GM12865 (cell line): ENCODE data around the gene CFI.

Experiments
- DNase-seq: peaks from one replicate; pipeline ENCODE4 v3.0.0; 2010; ENCODE audit warnings: low read depth
- H3K4me3 ChIP-seq: 2 replicates; pipeline ENCODE4 v1.5.1; 2011; ENCODE audit warnings: mild to moderate bottlenecking, low read depth, low read length, control low read depth
- TF ChIP-seq, protein P1 (sequence below): IDR thresholded peaks from 2 replicates; pipeline ENCODE4 v1.5.1; 2011; ENCODE audit warnings: low read length, control low read depth, low read depth, inconsistent platforms; ENCODE audit not compliant: insufficient read depth; ENCODE audit errors: missing control alignments

CFI gene

DNA sequence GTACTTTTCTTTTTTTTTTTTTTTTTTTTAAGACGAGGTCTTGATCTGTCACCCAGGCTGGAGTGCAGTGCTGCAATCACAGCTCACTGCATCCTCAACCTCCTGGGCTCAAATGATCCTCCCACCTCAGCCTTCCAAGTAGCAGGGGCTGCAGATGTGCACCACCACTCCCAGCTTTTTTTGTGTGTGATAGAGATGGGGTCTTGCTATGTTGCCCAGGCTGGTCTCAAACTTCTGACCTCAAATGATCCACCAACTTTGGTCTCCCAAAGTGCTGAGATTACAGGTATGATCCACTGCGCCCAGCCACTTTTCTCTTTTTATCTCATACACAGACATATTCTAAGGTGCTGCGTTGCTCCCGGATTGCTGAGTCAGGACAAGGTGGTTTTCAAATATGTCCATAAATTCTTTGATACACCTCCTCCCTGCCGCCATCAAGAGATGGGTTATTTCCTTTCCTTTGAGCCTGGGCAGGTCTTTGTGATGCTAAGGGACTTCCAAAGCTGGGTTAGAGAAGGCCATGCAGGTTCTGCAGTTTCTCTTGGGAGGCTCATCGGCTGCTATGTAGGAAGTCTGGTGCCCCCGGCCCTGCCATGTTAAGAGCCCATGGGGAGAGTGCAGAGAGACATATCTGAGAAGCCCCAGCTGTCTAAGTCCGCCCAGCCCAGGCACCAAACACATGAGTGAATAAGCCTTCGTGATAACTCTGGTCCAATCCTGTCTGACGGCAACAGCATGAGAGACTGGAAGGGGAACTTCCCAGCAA lies 63.5 kb downstream of the CFI start:
- no peak for DNase-seq
- H3K4me3 ChIP-seq: no peak overlapping the region
- TF ChIP-seq, protein P1, sequence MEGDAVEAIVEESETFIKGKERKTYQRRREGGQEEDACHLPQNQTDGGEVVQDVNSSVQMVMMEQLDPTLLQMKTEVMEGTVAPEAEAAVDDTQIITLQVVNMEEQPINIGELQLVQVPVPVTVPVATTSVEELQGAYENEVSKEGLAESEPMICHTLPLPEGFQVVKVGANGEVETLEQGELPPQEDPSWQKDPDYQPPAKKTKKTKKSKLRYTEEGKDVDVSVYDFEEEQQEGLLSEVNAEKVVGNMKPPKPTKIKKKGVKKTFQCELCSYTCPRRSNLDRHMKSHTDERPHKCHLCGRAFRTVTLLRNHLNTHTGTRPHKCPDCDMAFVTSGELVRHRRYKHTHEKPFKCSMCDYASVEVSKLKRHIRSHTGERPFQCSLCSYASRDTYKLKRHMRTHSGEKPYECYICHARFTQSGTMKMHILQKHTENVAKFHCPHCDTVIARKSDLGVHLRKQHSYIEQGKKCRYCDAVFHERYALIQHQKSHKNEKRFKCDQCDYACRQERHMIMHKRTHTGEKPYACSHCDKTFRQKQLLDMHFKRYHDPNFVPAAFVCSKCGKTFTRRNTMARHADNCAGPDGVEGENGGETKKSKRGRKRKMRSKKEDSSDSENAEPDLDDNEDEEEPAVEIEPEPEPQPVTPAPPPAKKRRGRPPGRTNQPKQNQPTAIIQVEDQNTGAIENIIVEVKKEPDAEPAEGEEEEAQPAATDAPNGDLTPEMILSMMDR: no peak

DNA sequence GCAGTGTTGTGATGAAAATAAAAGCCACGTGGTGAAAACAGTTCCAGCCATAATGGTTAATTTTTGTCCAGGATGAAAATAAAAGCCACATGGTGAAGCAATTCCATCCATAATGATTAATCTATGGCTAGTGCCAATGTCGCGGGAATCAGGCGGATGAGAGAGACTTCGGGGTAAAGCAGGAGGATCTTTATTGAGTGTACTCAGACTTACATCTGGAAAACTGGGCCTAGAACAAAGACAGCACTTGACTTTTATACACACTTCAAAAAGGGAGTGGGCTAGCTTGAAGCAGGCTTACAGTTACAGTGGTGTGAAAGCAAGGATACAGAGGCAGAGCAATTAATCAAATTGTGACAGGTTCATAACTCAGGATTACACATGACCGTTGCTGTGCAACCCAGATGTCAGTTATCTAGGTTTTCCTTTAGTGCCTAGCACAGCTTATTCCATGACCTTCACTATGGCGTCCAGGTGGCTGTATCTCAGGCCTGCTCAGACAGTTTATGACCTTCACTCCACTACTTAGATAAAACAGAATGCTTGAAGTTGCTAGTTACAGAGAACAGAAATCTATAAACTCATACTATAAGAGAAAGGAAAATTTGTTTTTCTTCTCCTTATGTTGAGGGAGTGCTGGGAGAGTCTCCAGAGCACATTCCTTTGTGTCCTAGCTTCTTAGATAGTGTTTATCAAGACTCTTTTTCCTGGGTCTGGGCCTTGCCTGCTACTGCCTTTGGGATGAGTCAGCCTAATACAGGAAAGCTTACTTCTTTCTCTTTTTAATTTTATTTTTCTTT lies 66.0 kb downstream of the CFI start:
- H3K4me3 ChIP-seq: no peak overlapping the region
- DNase-seq: no peak
- TF ChIP-seq, protein P1: no peak

DNA sequence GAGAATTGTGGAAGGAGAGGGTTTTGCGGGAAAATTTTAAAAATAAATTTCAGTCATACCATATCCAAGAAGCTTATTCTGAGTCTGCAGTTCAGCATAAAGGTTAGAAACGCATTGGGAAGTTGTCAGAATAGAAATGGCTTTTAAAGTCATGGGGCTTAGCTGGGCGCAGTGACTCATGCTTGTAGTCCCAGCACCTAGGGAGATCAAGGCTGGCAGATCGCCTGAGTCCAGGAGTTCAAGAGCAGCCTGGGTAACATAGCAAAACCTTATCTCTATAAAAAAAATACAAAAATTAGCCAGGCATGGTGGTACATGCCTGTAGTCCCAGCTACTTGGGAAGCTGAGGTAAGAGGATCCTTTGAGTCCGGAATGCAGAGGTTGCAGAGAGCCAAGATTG lies 68.1 kb downstream of the CFI start:
- TF ChIP-seq, protein P1: no peak
- no peak for DNase-seq
- no peak overlapping the region for H3K4me3 ChIP-seq

DNA sequence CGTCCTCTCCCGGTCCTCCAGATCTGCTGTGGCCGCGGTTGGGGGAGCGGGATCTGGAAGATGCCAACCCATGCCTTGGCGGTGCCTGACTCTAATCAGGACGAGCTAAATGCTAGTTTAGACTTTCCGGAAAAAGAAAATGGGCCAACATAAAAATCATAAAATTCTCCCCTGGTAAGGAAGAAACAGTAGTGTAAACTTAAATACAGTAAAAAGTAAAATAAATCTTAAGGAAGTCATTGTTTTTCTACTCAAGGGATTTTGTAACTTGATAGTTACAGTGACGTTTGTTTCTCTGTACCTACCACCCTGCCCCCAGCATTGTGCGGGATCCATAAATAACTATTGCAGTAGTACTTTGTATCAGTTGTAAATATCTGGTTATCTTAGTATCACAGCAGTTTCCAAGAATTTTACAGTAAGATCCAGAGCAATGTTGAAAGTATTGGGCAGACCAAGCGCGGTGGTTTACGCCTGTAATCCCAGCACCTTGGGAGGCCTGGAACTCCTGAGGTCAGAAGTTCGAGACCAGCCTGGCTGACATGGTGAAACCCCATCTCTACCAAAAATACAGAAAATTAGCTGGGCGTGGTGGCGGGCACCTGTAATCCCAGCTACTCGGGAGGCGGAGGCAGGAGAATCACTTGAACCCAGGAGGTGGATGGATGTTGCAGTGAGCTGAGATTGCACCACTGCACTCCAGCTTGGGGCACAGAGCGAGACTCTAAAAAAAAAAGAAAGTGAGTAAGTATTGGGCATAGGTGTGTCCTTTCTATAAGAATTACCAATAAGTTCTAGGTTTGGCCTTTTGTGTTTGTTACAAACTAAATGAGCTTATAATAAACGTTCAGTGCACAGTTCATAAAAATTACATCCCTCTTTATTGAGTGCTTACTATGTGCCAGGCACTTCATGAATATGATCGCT lies 70.9 kb downstream of the CFI start:
- no peak for DNase-seq
- H3K4me3 ChIP-seq: peak overlapping the region; percentile 87
- TF ChIP-seq, protein P1: no peak

DNA sequence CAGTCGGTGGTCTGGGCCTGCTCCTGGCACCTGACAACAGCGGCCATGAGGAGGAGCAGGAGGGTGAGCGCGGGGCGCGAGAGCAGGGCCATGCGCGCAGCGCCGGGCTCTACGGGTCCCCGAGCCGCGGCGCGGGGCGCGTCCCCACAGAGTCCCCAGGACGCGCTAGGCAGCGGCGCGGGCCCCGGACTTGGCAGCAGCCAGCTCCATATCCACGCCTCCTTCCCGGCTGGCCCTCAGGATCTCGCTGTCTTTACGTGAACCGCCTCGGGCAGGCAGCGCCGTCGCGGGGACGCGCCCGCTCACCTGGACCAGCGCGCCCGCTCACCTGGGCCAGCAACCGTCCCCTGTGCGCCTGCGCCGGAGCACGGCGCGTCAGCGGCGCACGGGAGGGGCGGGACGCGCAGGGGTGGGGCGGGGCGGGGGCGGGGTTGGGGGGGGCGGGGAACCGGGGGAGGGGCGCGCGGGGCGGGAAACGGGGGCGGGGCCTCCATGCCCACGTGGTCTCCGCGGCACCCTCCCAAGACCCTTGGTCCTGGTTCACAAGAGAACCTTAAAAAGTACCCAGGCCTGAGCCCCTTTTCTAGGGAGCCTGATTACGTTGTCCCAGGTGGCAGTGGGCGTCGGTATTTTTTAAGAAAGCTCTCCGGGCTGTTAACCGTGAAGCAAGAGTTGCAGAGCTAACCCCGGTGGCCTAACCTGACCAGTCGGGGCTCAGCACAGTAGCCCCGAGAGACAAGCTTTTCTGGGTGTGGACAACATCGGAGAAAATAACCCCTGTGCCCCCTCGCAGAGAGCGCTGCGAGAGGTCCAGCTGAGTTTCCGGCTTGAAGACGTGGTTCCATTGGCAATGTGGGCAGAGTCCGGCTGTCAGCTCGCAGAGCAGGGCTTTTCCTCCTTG lies 71.8 kb downstream of the CFI start, which contains the start of gene PLA2G12A:
Gene PLA2G12A, minus strand, starts transcription at position 353 of the 901 bp plus-strand sequence. Its CDS starts 261 bp downstream, at position 92.
- peak; percentile 88 for DNase-seq
- peak within 1 kb of the TSS; percentile 87 for H3K4me3 ChIP-seq
- TF ChIP-seq, protein P1: no peak
